ENCODE measurements around the gene TMEM61.
"Not testable (repeated sequence)": the region's sequence is repeated elsewhere in the genome, so short reads cannot be mapped to it uniquely, and the experiment has no call there.

The TMEM61 gene

GRCh38 chr1:54980528-54981241 lies at the start of gene TMEM61:
Gene TMEM61, plus strand, starts transcription at chr1:54980628. Its CDS starts 438 bp downstream, at chr1:54981066.
- no peak for DNase-seq (ENCODE audit: low read depth)

- no peak for DNase-seq (ENCODE audit: low read depth)
Measured at GRCh38 chr1:54931275-54931840, 49.1 kb upstream of the TMEM61 start.

GRCh38 chr1:54934081-54934480 lies 46.3 kb upstream of the TMEM61 start:
- not testable (repeated sequence) for DNase-seq (ENCODE audit: low read depth)

DNA sequence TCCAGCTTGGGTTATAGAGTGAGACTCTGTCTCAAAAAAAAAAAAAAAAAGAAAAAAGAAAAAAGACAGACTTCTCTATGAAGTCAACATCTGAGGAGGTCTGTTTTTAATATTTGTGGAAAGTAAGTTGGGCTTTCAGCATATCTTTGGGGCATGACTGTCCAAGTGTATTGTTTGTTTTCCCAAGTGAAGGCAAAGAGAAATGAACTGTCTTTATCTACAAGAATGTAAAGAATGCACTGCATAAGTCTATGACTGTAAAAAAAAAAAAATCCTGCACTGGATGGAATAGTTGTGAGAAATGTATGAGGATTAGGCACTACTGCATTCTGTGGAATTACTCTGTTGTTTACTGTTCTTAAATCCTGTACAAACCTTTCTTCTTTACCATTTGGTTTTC lies 45.6 kb upstream of the TMEM61 start:
- peak; percentile 96 for DNase-seq (ENCODE audit: low read depth)

DNA sequence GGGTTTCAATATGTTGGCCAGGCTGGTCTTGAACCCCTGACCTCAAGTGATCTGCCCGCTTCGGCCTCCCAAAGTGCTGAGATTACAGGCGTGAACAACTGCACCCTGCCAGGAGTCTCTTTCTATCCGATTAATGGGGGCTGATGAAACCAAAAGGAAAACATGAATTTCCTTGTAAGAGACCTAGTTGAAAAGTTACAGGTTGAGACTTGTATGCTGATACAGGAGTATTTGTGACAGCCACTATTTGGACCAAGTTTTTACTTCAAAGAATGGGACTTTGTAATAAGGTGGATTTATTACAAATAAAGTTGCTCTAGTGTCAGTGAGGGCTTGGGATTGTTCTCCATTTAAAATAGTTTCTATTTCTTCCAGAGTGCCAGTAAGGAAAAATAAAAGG lies 43.6 kb upstream of the TMEM61 start:
- DNase-seq (ENCODE audit: low read depth): no peak

GRCh38 chr1:54937469-54937868 lies 43.0 kb upstream of the TMEM61 start:
- peak; percentile 26 for DNase-seq (ENCODE audit: low read depth)

GRCh38 chr1:54938955-54939354 lies 41.5 kb upstream of the TMEM61 start:
- DNase-seq (ENCODE audit: low read depth): not testable (repeated sequence)

DNA sequence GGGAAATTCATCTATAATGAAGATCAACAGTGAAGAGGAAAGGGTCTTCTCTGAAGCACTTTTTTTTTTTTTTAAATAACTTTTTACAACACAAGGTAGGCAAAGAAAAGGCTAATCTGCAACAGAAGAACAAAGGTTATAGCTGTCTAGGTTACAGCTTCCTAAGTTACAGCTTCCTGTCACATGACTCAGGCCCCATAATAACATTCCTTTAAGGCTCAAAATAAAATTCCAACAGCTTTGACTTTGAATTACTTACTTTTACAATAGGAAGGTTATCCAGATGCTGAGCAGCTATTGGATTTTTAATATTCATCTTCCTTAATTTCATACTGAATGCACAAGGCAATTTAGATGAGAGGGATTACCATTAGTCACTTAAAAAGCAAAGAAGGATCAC lies 40.4 kb upstream of the TMEM61 start:
- peak; percentile 29 for DNase-seq (ENCODE audit: low read depth)

DNA sequence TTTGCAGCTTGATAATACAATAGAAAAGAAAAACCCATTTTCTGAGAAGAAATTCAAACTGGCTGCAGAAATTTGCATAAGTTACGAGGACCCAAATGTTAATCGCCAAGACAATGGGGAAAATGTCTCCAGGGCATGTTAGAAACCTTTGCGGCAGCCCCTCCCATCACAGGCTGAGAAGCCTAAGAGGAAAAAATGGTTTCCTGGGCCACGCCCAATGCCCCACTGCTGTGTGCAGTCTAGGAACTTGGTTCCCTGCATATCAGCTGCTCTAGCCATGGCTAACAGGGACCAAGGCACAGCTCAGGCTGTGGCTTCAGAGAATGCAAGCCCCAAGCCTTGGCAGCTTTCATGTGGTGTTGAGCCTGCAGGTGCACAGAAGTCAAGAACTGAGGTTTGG lies 37.5 kb upstream of the TMEM61 start:
- DNase-seq (ENCODE audit: low read depth): no peak

- DNase-seq (ENCODE audit: low read depth): peak; percentile 78
Measured at GRCh38 chr1:54944610-54945392, 35.6 kb upstream of the TMEM61 start.

GRCh38 chr1:54945393-54945936 lies 35.0 kb upstream of the TMEM61 start:
- DNase-seq (ENCODE audit: low read depth): no peak

GRCh38 chr1:54947540-54947939 lies 32.9 kb upstream of the TMEM61 start:
- no peak for DNase-seq (ENCODE audit: low read depth)

GRCh38 chr1:54949053-54949452 lies 31.4 kb upstream of the TMEM61 start:
- DNase-seq (ENCODE audit: low read depth): no peak

GRCh38 chr1:54950006-54950368 lies 30.4 kb upstream of the TMEM61 start:
- DNase-seq (ENCODE audit: low read depth): peak; percentile 13

GRCh38 chr1:54950369-54951163 lies 29.9 kb upstream of the TMEM61 start:
- peak; percentile 89 for DNase-seq (ENCODE audit: low read depth)

DNA sequence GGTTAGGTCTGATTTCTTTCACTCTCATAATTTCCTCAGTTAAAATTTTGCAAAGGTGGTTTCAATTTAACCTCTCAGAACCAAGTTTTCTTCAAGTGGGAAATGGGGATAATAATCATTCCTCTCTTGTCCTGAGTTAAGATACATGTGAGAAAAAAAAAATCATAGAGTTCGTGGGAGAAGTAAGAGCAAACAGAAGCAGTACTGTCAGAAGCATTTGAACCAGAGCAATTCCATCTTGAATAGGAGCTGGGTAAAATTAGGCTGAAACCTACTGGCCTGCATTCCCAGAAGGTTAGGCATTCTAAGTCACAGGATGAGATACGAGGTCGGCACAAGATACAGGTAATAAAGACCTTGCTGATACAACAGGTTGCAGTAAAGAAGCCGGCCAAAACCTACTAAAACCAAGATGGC lies 28.6 kb upstream of the TMEM61 start:
- no peak for DNase-seq (ENCODE audit: low read depth)

DNA sequence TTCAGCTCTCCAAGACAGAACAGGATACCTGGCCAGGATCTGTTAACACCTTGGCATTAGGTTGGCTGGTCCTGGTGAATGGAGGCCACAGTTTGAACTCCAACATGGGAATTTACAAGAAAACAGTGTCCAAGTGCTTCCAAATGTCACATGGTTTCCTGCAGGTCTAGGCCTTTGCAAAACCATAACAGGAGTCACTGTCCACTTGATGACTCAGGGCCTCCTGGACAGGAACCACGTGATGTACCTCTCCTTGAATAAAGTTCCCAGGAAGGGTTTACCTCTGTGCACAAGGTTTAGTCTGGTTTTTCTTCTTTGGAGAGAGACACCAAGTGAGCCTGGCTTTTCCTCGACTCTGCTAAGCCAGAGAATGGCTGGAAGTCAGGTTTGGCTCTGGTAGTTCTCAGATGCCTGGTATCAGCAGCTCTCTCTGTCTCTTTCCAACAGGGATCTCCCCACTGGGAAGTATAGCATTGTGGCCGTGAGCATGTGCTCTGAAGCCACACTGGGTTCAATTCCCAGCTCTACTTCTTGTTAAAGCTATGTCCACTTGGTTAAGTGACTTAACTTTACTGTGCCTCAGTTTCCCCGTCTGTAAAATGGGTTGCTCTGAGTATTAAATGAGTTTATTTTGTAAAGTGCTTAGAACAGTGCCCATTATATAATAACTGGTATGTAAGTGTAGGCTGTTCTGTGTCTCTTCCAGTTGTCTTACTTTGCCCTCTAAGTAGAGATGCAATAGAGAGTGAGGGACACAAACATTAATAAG lies 27.3 kb upstream of the TMEM61 start:
- DNase-seq (ENCODE audit: low read depth): peak; percentile 51

- DNase-seq (ENCODE audit: low read depth): no peak
Measured at GRCh38 chr1:54953846-54954245, 26.6 kb upstream of the TMEM61 start.

DNA sequence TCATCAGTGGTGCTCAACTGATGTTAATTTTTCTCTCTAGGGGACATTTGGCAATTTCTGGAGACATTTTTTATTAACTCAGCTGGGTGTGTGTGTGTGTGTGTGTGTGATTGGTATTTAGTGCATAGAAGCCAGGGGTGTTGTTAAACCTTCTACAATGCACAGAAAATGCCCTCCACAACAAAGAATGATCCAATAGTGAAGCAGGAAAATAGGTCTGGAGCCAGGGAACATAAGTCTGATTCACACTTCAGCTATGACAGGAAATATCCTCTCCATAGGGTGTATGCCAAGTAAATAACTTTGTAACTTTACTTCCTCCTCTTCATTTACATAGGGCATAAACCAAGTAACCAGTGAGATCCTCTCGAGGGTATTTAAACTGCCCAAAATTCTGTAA lies 25.1 kb upstream of the TMEM61 start:
- peak; percentile 35 for DNase-seq (ENCODE audit: low read depth)

DNA sequence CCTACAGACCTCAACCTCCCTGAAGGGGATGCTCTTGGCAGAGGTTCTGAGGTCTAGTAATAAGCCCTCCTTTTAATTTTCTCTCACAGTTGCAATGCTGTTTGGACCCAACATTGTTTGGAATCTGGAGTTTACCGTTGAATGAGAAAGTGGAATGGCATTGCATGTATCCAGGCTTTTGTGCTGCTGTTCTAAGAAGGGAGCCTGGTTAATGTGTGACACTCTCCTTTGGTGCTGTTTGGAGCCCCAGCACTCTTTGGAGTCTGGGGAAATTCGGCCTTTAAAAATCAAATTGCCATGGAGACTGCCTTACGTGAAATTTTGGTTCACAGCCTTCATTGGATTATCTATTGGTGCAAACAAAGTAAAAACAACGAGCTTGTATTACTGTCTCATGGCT lies 23.7 kb upstream of the TMEM61 start:
- DNase-seq (ENCODE audit: low read depth): no peak

DNA sequence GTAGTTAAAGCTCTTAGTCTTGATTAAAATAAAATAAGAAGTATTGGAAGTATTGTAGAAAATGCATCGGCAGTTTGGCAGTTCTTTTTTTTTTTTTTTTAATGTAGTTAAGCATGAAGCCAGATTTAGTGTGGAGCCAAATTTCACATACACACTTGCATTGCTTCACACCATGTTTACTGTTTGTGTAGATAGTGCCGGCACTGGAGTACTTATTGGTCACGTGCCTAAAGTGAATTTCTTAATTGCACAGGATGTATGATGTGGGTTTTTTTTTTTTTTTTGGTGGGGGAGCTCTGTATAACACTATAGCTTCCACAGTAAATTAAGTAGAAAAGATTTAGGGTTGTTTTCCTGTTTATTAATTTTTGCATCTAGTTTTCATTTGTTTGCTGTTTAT lies 21.2 kb upstream of the TMEM61 start:
- DNase-seq (ENCODE audit: low read depth): no peak

Data from amniotic epithelial cell (primary cell).